ENCODE data around the gene ERCC6L2.

DNA sequence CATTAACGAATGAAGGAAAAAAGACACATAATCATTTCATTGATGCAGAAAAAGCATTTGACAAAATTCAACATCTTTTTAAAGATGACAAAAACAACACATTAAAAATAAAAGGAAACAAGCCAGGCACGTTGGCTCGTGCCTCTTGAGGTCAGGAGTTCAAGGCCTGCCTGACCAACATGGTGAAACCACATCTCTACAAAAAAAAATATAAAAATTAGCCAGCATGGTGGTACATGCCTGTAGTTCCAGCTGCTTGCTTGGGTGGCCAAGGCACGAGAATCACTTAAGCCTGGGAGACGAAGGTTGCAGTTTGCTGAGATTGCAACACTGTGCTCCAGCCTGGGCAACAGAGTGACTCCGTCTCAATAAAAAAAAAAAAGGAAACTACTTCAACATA is 77.0 kb downstream of the ERCC6L2 start:
- no peak for TF ChIP-seq ZNF263 (CRISPR knock-in tag; IDR thresholded peaks at IDR 0.05; ENCODE audit: borderline replicate concordance)
- TF ChIP-seq POLR2B (IDR thresholded peaks at IDR 0.05; ENCODE audit: low read depth, partially characterized antibody): no peak
- no peak for TF ChIP-seq SMC3 (conservative IDR thresholded peaks at IDR 0.05; ENCODE audit: insufficient read depth, low read depth, low read length)
- TF ChIP-seq, protein P1, sequence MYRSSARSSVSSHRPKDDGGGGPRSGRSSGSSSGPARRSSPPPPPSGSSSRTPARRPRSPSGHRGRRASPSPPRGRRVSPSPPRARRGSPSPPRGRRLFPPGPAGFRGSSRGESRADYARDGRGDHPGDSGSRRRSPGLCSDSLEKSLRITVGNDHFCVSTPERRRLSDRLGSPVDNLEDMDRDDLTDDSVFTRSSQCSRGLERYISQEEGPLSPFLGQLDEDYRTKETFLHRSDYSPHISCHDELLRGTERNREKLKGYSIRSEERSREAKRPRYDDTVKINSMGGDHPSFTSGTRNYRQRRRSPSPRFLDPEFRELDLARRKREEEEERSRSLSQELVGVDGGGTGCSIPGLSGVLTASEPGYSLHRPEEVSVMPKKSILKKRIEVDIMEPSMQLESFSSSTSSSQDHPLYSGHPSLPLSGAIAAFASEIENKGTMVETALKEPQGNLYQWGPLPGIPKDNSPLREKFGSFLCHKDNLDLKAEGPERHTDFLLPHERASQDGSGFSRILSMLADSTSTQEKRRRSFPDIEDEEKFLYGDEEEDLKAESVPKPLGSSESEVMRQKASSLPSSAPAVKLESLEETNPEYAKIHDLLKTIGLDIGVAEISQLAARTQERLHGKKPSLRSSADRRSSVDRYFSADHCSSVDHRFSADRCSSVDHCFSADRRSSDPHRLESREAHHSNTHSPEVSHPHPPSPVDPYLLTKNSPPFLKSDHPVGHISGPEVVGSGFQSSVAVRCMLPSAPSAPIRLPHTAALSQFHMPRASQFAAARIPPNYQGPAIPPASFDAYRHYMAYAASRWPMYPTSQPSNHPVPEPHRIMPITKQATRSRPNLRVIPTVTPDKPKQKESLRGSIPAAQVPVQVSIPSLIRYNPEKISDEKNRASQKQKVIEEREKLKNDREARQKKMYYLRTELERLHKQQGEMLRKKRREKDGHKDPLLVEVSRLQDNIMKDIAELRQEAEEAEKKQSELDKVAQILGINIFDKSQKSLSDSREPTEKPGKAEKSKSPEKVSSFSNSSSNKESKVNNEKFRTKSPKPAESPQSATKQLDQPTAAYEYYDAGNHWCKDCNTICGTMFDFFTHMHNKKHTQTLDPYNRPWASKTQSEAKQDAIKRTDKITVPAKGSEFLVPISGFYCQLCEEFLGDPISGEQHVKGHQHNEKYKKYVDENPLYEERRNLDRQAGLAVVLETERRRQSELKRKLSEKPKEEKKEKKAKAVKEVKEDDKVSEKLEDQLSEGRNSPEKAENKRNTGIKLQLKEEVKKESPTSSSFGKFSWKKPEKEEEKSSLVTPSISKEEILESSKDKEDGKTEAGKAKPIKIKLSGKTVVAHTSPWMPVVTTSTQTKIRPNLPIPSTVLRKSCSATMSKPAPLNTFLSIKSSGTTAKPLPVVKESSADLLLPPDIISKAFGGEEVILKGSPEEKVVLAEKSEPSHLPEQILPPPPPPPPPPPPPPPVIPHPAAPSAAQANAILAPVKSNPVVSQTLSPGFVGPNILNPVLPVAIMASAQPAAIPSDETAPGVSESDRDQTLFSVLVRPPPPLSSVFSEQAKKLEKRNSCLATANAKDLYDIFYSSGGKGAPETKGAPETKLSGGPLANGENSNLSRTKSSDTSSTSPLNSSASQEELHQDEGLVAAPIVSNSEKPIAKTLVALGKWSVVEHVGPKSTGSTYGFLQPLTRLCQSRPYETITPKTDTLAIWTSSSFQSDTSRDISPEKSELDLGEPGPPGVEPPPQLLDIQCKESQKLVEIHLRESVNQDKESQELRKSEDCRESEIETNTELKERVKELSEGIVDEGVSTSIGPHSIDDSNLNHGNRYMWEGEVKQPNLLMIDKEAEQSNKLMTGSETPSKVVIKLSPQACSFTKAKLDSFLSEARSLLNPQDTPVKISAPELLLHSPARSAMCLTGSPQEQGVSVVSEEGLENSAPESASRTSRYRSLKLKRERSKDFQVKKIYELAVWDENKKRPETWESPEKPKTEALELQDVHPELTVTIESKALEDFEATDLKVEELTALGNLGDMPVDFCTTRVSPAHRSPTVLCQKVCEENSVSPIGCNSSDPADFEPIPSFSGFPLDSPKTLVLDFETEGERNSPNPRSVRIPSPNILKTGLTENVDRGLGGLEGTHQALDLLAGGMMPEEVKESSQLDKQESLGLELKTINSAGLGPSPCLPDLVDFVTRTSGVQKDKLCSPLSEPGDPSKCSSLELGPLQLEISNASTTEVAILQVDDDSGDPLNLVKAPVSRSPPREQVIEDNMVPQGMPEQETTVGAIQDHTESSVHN (IDR thresholded peaks at IDR 0.05; ENCODE audit: borderline replicate concordance in 1 of 2, low read depth in 1 of 2): no peak
- TF ChIP-seq POLR2AphosphoS2 (IDR thresholded peaks at IDR 0.05; ENCODE audit: low read length): no peak
- no peak for TF ChIP-seq ELF1 (tag; IDR thresholded peaks at IDR 0.05)
- TF ChIP-seq SNRNP70 (optimal IDR thresholded peaks at IDR 0.05; ENCODE audit: low read depth, low read length): no peak
- no peak for TF ChIP-seq EP300 (IDR thresholded peaks at IDR 0.05; ENCODE audit: low read length)
- no peak for TF ChIP-seq TEAD2 (tag; IDR thresholded peaks at IDR 0.05)
- TF ChIP-seq ILK (tag; IDR thresholded peaks at IDR 0.05; ENCODE audit: borderline replicate concordance, low read depth): no peak
- no peak for TF ChIP-seq FOXJ3 (CRISPR knock-in tag; IDR thresholded peaks at IDR 0.05)
- TF ChIP-seq MEIS2 (IDR thresholded peaks at IDR 0.05; ENCODE audit: partially characterized antibody): no peak
- TF ChIP-seq MAFK (IDR thresholded peaks at IDR 0.05; ENCODE audit: low read length): no peak
- TF ChIP-seq, protein P2, sequence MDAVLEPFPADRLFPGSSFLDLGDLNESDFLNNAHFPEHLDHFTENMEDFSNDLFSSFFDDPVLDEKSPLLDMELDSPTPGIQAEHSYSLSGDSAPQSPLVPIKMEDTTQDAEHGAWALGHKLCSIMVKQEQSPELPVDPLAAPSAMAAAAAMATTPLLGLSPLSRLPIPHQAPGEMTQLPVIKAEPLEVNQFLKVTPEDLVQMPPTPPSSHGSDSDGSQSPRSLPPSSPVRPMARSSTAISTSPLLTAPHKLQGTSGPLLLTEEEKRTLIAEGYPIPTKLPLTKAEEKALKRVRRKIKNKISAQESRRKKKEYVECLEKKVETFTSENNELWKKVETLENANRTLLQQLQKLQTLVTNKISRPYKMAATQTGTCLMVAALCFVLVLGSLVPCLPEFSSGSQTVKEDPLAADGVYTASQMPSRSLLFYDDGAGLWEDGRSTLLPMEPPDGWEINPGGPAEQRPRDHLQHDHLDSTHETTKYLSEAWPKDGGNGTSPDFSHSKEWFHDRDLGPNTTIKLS (IDR thresholded peaks at IDR 0.05; ENCODE audit: borderline replicate concordance, low read depth): no peak

Measured in K562 (cell line).